Esophagus muscularis mucosa (tissue), 4 donors: ENCODE measurements around the gene SLC25A3. TPM values are rescaled to one million over a fixed set of nuclear protein-coding genes. Genes with fewer than 3 reads are reported as not detected.
"Not testable (repeated sequence)": the region's sequence is repeated elsewhere in the genome, so short reads cannot be mapped to it uniquely, and the experiment has no call there.

Source experiments
- DNase-seq: peaks from one replicate; pipeline ENCODE4 v3.0.0-alpha.2; 2017; ENCODE audit errors: extremely low spot score
- H3K27ac ChIP-seq, 4 donors: fragments of 200-600 bp; sonication (generic); replicated peaks in 1 of 4; 1 replicate in 3 of 4; 2 replicates in 1 of 4; pipeline ENCODE4 v1.5.1; 2016 to 2019; ENCODE audit warnings: mild to moderate bottlenecking in 1 of 4
- H3K27me3 ChIP-seq, 4 donors: fragments of 200-600 bp; sonication (generic); one replicate each; pipeline versions ENCODE4 v1.5.1 to v1.6.0; 2016 to 2019
- H3K36me3 ChIP-seq, 4 donors: fragments of 200-600 bp; sonication (generic); one replicate each; pipeline ENCODE4 v1.5.1; 2016 to 2019
- H3K4me1 ChIP-seq, 4 donors: fragments of 200-600 bp; sonication (generic); one replicate each; pipeline ENCODE4 v1.5.1; 2016 to 2019
- H3K4me3 ChIP-seq, 4 donors: fragments of 200-600 bp; sonication (generic); 1 replicate in 2 of 4; 2 replicates in 2 of 4; pipeline ENCODE4 v1.5.1; 2016 to 2019; ENCODE audit warnings: mild to moderate bottlenecking in 4 of 4, moderate library complexity in 1 of 4
- H3K9me3 ChIP-seq, 4 donors: fragments of 200-600 bp; sonication (generic); 1 replicate in 3 of 4; 2 replicates in 1 of 4; pipeline ENCODE4 v1.5.1; 2016 to 2019
- CTCF ChIP-seq, 3 experiments: fragments of 200-600 bp in 2 of 3; fragments of 450-650 bp in 1 of 3; sonication (generic) in 2 of 3; IDR thresholded peaks; one replicate each; pipeline ENCODE4 v1.5.1; 2017 to 2019; ENCODE audit warnings: antibody characterized with exemption in 3 of 3, mild to moderate bottlenecking in 2 of 3, moderate library complexity in 1 of 3
- EP300 ChIP-seq: sonication (generic); formaldehyde crosslinking; IDR thresholded peaks from one replicate; pipeline ENCODE4 v1.6.1; 2017; ENCODE audit warnings: antibody characterized with exemption
- POLR2A ChIP-seq: fragments of 450-650 bp; IDR thresholded peaks from one replicate; pipeline ENCODE4 v1.6.1; 2017; ENCODE audit warnings: antibody characterized with exemption, moderate library complexity, mild to moderate bottlenecking, low read depth
- POLR2AphosphoS5 ChIP-seq, 2 donors: sonication (generic); formaldehyde crosslinking; IDR thresholded peaks; one replicate each; pipeline ENCODE4 v1.6.1; 2017; ENCODE audit warnings: antibody characterized with exemption in 2 of 2
- WGBS: methylation state at CpG from one replicate; pipeline ENCODE4 v1.1.5; 2018; 5-methylcytosine and 5-hydroxymethylcytosine counted together
- intact Hi-C: fragments of 100-400 bp; cut with DNase I; formaldehyde crosslinking; loops from one replicate; pipeline ENCODE4 v1.15.1; 2023
- total RNA-seq, 4 donors: library from RNA; depleted of rRNA; stranded (reverse); fragments of >200 nt; gene quantifications; one replicate each; pipeline versions ENCODE4 v1.1.0 to v1.2.1, GENCODE V29; 2016

The SLC25A3 gene
- total RNA-seq, 4 donors from 2014 or later: 505 to 652 (median 520) TPM

- Histone ChIP-seq H3K9me3 (no peaks in the 10 kb centered on the region), H3K27me3 (no peaks in the 10 kb centered on the region), H3K4me1 (peaks cover 28 to 39% (median 37%) of the 10 kb centered on the region in 4 donors), H3K36me3 (peaks cover 26 to 51% (median 34%) of the 10 kb centered on the region in 4 donors), H3K27ac (peak overlapping the region; percentile 94 to 99 (median 96)), H3K4me3 (peak overlapping the region; percentile 71 to 92 (median 84))
- WGBS: 44% methylated on average over 3 of the region's 3 CpGs
- intact Hi-C loops: no loop called here
- DNase-seq: no peak
- TF ChIP-seq POLR2AphosphoS5 (IDR thresholded peaks at IDR 0.05) (no peak), EP300 (no peak), POLR2A (no peak), CTCF (IDR thresholded peaks at IDR 0.05) (no peak)
Measured at GRCh38 chr12:98595243-98595988, 1.9 kb downstream of the SLC25A3 start.

GRCh38 chr12:98597313-98597712, 3.8 kb downstream of the SLC25A3 start:
- H3K4me1 ChIP-seq: peaks cover 28 to 39% (median 37%) of the 10 kb centered on the region in 4 donors
- H3K27me3 ChIP-seq, H3K9me3 ChIP-seq, H3K4me3 ChIP-seq, H3K27ac ChIP-seq, intact Hi-C loops, DNase-seq: not testable (repeated sequence)
- WGBS: 91% methylated on average over 5 of the region's 5 CpGs
- H3K36me3 ChIP-seq: peaks cover 43 to 70% (median 53%) of the 10 kb centered on the region in 4 donors

- no peaks in the 10 kb centered on the region for H3K9me3 ChIP-seq
- peaks cover 56 to 84% (median 77%) of the 10 kb centered on the region in 4 donors for H3K36me3 ChIP-seq
- H3K27ac ChIP-seq: no peak overlapping the region
- H3K4me3 ChIP-seq: no peak overlapping the region
- TF ChIP-seq CTCF (IDR thresholded peaks at IDR 0.05): no peak
- TF ChIP-seq EP300: no peak
- TF ChIP-seq POLR2A: no peak
- TF ChIP-seq POLR2AphosphoS5 (IDR thresholded peaks at IDR 0.05): no peak
- intact Hi-C loops: no loop called here
- 96% methylated on average over 8 of the region's 8 CpGs for WGBS
- H3K4me1 ChIP-seq: peaks cover 6 to 14% (median 12%) of the 10 kb centered on the region in 4 donors
- DNase-seq: peak; percentile 1
- H3K27me3 ChIP-seq: no peaks in the 10 kb centered on the region
Measured at GRCh38 chr12:98601924-98602323, 8.4 kb downstream of the SLC25A3 start.

GRCh38 chr12:98606359-98606988, 13.0 kb downstream of the SLC25A3 start:
- H3K36me3 ChIP-seq: peaks cover 22 to 39% (median 34%) of the 10 kb centered on the region in 4 donors
- H3K4me1 ChIP-seq: no peaks in the 10 kb centered on the region
- H3K9me3 ChIP-seq: no peaks in the 10 kb centered on the region
- whole genome bisulfite sequencing: 75% methylated on average over 2 of the region's 2 CpGs
- no peak overlapping the region for H3K4me3 ChIP-seq
- no peak for DNase-seq
- H3K27ac ChIP-seq: no peak overlapping the region
- intact Hi-C loops: no loop called here
- H3K27me3 ChIP-seq: no peaks in the 10 kb centered on the region
- TF ChIP-seq CTCF (IDR thresholded peaks at IDR 0.05) (no peak), POLR2AphosphoS5 (IDR thresholded peaks at IDR 0.05) (no peak), EP300 (no peak), POLR2A (no peak)

- Histone ChIP-seq H3K27ac (no peak overlapping the region), H3K36me3 (peaks cover 0 to under 1% (median 0%) of the 10 kb centered on the region in 4 donors), H3K27me3 (no peaks in the 10 kb centered on the region), H3K4me3 (no peak overlapping the region), H3K9me3 (no peaks in the 10 kb centered on the region), H3K4me1 (no peaks in the 10 kb centered on the region)
- intact Hi-C loops: no loop called here
- no peak for DNase-seq
- TF ChIP-seq POLR2AphosphoS5 (IDR thresholded peaks at IDR 0.05) (no peak), CTCF (IDR thresholded peaks at IDR 0.05) (no peak), EP300 (no peak), POLR2A (no peak)
- WGBS: 96% methylated on average over 2 of the region's 2 CpGs
Measured at GRCh38 chr12:98610596-98610995, 17.1 kb downstream of the SLC25A3 start.
